ENCODE data around the gene PAH.

DNA sequence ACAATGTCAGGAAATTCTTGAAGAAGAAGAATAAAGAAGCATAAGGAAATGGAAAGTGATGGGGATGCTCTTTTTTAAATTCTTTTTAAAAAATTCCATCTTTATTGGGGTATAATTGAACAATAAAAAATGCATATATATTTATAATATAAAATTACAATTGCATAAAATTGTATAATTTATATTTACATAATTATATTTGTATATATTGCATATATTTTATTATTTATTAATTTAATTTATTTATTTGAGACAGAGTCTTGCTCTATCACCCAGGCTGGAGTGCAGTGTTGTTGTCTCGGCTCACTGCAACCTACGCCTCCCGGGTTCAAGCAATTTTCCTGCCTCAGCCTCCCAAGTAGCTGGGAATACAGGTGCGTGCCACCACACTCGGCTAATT lies 36.3 kb downstream of the PAH start:
- TF ChIP-seq, protein P1, sequence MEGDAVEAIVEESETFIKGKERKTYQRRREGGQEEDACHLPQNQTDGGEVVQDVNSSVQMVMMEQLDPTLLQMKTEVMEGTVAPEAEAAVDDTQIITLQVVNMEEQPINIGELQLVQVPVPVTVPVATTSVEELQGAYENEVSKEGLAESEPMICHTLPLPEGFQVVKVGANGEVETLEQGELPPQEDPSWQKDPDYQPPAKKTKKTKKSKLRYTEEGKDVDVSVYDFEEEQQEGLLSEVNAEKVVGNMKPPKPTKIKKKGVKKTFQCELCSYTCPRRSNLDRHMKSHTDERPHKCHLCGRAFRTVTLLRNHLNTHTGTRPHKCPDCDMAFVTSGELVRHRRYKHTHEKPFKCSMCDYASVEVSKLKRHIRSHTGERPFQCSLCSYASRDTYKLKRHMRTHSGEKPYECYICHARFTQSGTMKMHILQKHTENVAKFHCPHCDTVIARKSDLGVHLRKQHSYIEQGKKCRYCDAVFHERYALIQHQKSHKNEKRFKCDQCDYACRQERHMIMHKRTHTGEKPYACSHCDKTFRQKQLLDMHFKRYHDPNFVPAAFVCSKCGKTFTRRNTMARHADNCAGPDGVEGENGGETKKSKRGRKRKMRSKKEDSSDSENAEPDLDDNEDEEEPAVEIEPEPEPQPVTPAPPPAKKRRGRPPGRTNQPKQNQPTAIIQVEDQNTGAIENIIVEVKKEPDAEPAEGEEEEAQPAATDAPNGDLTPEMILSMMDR (IDR thresholded peaks at IDR 0.05; ENCODE audit: low read depth, low read length) = no peak
- no peak for TF ChIP-seq EZH2phosphoT487 (IDR thresholded peaks at IDR 0.05; ENCODE audit: low read depth)

All from OCI-LY3 (cell line).